ENCODE data around the gene ZNF407.
"Not testable (repeated sequence)": the region's sequence is repeated elsewhere in the genome, so short reads cannot be mapped to it uniquely, and the experiment has no call there.

The ZNF407 gene

GRCh38 chr18:74597662-74598349 lies at the start of gene ZNF407:
Gene ZNF407 (plus strand): TSS chr18:74597870. CDS start chr18:74631020, 33,150 bp downstream.
- no peaks in the 10 kb centered on the region; the same call in 1 of the 2 replicates for H3K9me3 ChIP-seq
- DNase-seq (ENCODE audit: low spot score in 2 of 2), result peak; percentile 83 to 90
- no peaks in the 10 kb centered on the region for H3K27me3 ChIP-seq (ENCODE audit: low read depth)
- in situ Hi-C loops (cut with MboI; ENCODE audit: low sequenced_read_pairs), result no loop called here
- no peaks in the 10 kb centered on the region; the same call in none of the 2 replicates for H3K36me3 ChIP-seq (replicated peaks)
- H3K4me1 ChIP-seq, result peaks cover 16% of the 10 kb centered on the region
- H3K4me3 ChIP-seq, result peak within 1 kb of the TSS; percentile 85

- no peak overlapping the region for H3K4me3 ChIP-seq
- in situ Hi-C loops (cut with MboI; ENCODE audit: low sequenced_read_pairs), result loop anchor here (5.0 kb wide), 1 partner anchor 352 kb away; no protein-coding TSS in a partner anchor
Measured at GRCh38 chr18:74549591-74550104, 48.0 kb upstream of the ZNF407 start.

GRCh38 chr18:74550886-74551285 lies 46.8 kb upstream of the ZNF407 start:
- Histone ChIP-seq H3K27me3 (ENCODE audit: low read depth) (no peaks in the 10 kb centered on the region), H3K4me3 (no peak overlapping the region), H3K4me1 (no peaks in the 10 kb centered on the region), H3K9me3 (0 out of 2 replicates have a peak, but pooled peaks cover 5% of the 10 kb centered on the region), H3K36me3 (replicated peaks) (no peaks in the 10 kb centered on the region)
- in situ Hi-C loops (cut with MboI; ENCODE audit: low sequenced_read_pairs), result loop anchor here (5.0 kb wide), 1 partner anchor 354 kb away; no protein-coding TSS in a partner anchor
- DNase-seq (ENCODE audit: low spot score in 2 of 2), result no peak

More at GRCh38 chr18:74549591-74550104, 48.0 kb upstream of the ZNF407 start:
- Histone ChIP-seq H3K4me1 (no peaks in the 10 kb centered on the region), H3K9me3 (0 out of 2 replicates have a peak, but pooled peaks cover 5% of the 10 kb centered on the region), H3K36me3 (replicated peaks) (no peaks in the 10 kb centered on the region), H3K27me3 (ENCODE audit: low read depth) (no peaks in the 10 kb centered on the region)
- DNase-seq (ENCODE audit: low spot score in 2 of 2), result no peak

GRCh38 chr18:74551452-74551851 lies 46.2 kb upstream of the ZNF407 start:
- H3K36me3 ChIP-seq (replicated peaks), result no peaks in the 10 kb centered on the region
- H3K4me3 ChIP-seq, result no peak overlapping the region
- in situ Hi-C loops (cut with MboI; ENCODE audit: low sequenced_read_pairs), result loop anchor here (5.0 kb wide), 1 partner anchor 354 kb away; no protein-coding TSS in a partner anchor
- H3K4me1 ChIP-seq, result no peaks in the 10 kb centered on the region
- 0 out of 2 replicates have a peak, but pooled peaks cover 5% of the 10 kb centered on the region for H3K9me3 ChIP-seq
- DNase-seq (ENCODE audit: low spot score in 2 of 2), result no peak
- no peaks in the 10 kb centered on the region for H3K27me3 ChIP-seq (ENCODE audit: low read depth)

GRCh38 chr18:74551936-74552555 lies 45.6 kb upstream of the ZNF407 start:
- no peaks in the 10 kb centered on the region for H3K27me3 ChIP-seq (ENCODE audit: low read depth)
- H3K4me1 ChIP-seq, result no peaks in the 10 kb centered on the region
- no peak overlapping the region for H3K4me3 ChIP-seq
- DNase-seq (ENCODE audit: low spot score in 2 of 2), result peak; percentile 72 to 85
- in situ Hi-C loops (cut with MboI; ENCODE audit: low sequenced_read_pairs), result loop anchor here (5.0 kb wide), 1 partner anchor 355 kb away; no protein-coding TSS in a partner anchor
- 0 out of 2 replicates have a peak, but pooled peaks cover 5% of the 10 kb centered on the region for H3K9me3 ChIP-seq
- no peaks in the 10 kb centered on the region for H3K36me3 ChIP-seq (replicated peaks)

GRCh38 chr18:74556126-74556525 lies 41.5 kb upstream of the ZNF407 start:
- DNase-seq (ENCODE audit: low spot score in 2 of 2), result no peak
- no peaks in the 10 kb centered on the region for H3K4me1 ChIP-seq
- H3K9me3 ChIP-seq, result no peaks in the 10 kb centered on the region
- no peaks in the 10 kb centered on the region for H3K27me3 ChIP-seq (ENCODE audit: low read depth)
- H3K4me3 ChIP-seq, result no peak overlapping the region
- in situ Hi-C loops (cut with MboI; ENCODE audit: low sequenced_read_pairs), result no loop called here
- no peaks in the 10 kb centered on the region for H3K36me3 ChIP-seq (replicated peaks)

- H3K4me3 ChIP-seq, result no peak overlapping the region
- no peaks in the 10 kb centered on the region for H3K9me3 ChIP-seq
- DNase-seq (ENCODE audit: low spot score in 2 of 2), result no peak
- no peaks in the 10 kb centered on the region for H3K4me1 ChIP-seq
- H3K27me3 ChIP-seq (ENCODE audit: low read depth), result no peaks in the 10 kb centered on the region
- in situ Hi-C loops (cut with MboI; ENCODE audit: low sequenced_read_pairs), result no loop called here
- H3K36me3 ChIP-seq (replicated peaks), result no peaks in the 10 kb centered on the region
Measured at GRCh38 chr18:74558096-74558495, 39.6 kb upstream of the ZNF407 start.

- Histone ChIP-seq H3K27me3 (ENCODE audit: low read depth) (no peaks in the 10 kb centered on the region), H3K9me3 (no peaks in the 10 kb centered on the region), H3K4me3 (no peak overlapping the region), H3K36me3 (replicated peaks) (no peaks in the 10 kb centered on the region), H3K4me1 (no peaks in the 10 kb centered on the region)
- in situ Hi-C loops (cut with MboI; ENCODE audit: low sequenced_read_pairs), result no loop called here
- no peak for DNase-seq (ENCODE audit: low spot score in 2 of 2)
Measured at GRCh38 chr18:74562131-74562730, 35.4 kb upstream of the ZNF407 start.

- H3K4me3 ChIP-seq, result no peak overlapping the region
- no peaks in the 10 kb centered on the region for H3K4me1 ChIP-seq
- no peaks in the 10 kb centered on the region for H3K27me3 ChIP-seq (ENCODE audit: low read depth)
- DNase-seq (ENCODE audit: low spot score in 2 of 2), result no peak
- H3K36me3 ChIP-seq (replicated peaks), result no peaks in the 10 kb centered on the region
- in situ Hi-C loops (cut with MboI; ENCODE audit: low sequenced_read_pairs), result no loop called here
- H3K9me3 ChIP-seq, result no peaks in the 10 kb centered on the region
Measured at GRCh38 chr18:74562775-74563174, 34.9 kb upstream of the ZNF407 start.

GRCh38 chr18:74563999-74564398 lies 33.7 kb upstream of the ZNF407 start:
- no peaks in the 10 kb centered on the region for H3K4me1 ChIP-seq
- H3K27me3 ChIP-seq (ENCODE audit: low read depth), result no peaks in the 10 kb centered on the region
- no peaks in the 10 kb centered on the region for H3K36me3 ChIP-seq (replicated peaks)
- no peak overlapping the region for H3K4me3 ChIP-seq
- no peak for DNase-seq (ENCODE audit: low spot score in 2 of 2)
- in situ Hi-C loops (cut with MboI; ENCODE audit: low sequenced_read_pairs), result no loop called here
- H3K9me3 ChIP-seq, result no peaks in the 10 kb centered on the region

GRCh38 chr18:74565164-74565563 lies 32.5 kb upstream of the ZNF407 start:
- H3K36me3 ChIP-seq (replicated peaks); in situ Hi-C loops (cut with MboI; ENCODE audit: low sequenced_read_pairs); DNase-seq (ENCODE audit: low spot score in 2 of 2); H3K27me3 ChIP-seq (ENCODE audit: low read depth); H3K4me1 ChIP-seq; H3K9me3 ChIP-seq; H3K4me3 ChIP-seq: not testable (repeated sequence)

GRCh38 chr18:74565993-74566392 lies 31.7 kb upstream of the ZNF407 start:
- DNase-seq (ENCODE audit: low spot score in 2 of 2); H3K36me3 ChIP-seq (replicated peaks); H3K4me1 ChIP-seq; H3K27me3 ChIP-seq (ENCODE audit: low read depth); H3K4me3 ChIP-seq; in situ Hi-C loops (cut with MboI; ENCODE audit: low sequenced_read_pairs); H3K9me3 ChIP-seq: not testable (repeated sequence)

GRCh38 chr18:74567822-74568221 lies 29.8 kb upstream of the ZNF407 start:
- no peak for DNase-seq (ENCODE audit: low spot score in 2 of 2)
- Histone ChIP-seq H3K4me3 (no peak overlapping the region), H3K9me3 (no peaks in the 10 kb centered on the region), H3K36me3 (replicated peaks) (no peaks in the 10 kb centered on the region), H3K27me3 (ENCODE audit: low read depth) (no peaks in the 10 kb centered on the region), H3K4me1 (no peaks in the 10 kb centered on the region)
- in situ Hi-C loops (cut with MboI; ENCODE audit: low sequenced_read_pairs), result no loop called here

GRCh38 chr18:74569401-74569800 lies 28.3 kb upstream of the ZNF407 start:
- Histone ChIP-seq H3K4me1 (no peaks in the 10 kb centered on the region), H3K4me3 (no peak overlapping the region), H3K36me3 (replicated peaks) (no peaks in the 10 kb centered on the region), H3K27me3 (ENCODE audit: low read depth) (no peaks in the 10 kb centered on the region), H3K9me3 (no peaks in the 10 kb centered on the region)
- DNase-seq (ENCODE audit: low spot score in 2 of 2), result no peak
- in situ Hi-C loops (cut with MboI; ENCODE audit: low sequenced_read_pairs), result no loop called here
